GM21786 (cell line): Measurements from ENCODE around the gene CATSPERD.
"Not testable (repeated sequence)": the region's sequence is repeated elsewhere in the genome, so short reads cannot be mapped to it uniquely, and the experiment has no call there.

ENCODE experiments used
- ATAC-seq: cut with Tn5 transposase; IDR thresholded peaks from one replicate; pipeline ENCODE4 v1.9.1; 2021; ENCODE audit not compliant: unreplicated experiment

CATSPERD gene

DNA sequence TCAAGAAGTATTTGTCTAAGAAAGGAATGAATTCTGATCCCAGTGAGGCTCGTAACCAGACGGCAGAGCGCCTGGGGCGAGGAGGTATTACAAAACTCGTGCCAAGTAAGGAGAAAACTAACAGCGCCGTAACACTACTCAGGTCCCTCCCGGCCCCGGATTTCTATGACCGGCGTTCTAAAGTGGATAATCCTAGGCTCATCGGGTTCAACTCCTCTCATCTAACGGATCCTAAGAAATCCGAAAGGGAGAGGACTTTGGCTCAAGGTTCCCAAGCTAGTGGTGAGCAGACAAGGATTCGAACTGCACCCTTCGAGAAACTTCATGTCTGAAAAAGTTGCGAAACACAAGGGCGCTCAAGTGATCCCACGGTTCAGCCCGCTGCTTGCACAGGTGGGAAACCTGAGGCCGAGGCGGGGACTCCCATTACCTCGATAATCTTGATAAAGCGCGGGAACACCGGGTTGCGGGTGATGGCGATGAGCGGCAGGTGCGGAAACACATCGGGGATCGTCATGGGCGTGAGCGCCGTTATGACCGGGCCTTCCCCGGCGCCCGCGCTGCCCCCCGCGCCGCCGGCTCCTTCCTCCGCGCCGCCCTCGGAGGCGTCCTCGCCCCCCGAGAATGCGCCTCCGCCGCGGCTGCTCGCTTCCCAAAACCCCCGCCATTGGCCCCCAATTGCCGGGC lies 1.0 kb upstream of the CATSPERD start:
- ATAC-seq, result no peak

DNA sequence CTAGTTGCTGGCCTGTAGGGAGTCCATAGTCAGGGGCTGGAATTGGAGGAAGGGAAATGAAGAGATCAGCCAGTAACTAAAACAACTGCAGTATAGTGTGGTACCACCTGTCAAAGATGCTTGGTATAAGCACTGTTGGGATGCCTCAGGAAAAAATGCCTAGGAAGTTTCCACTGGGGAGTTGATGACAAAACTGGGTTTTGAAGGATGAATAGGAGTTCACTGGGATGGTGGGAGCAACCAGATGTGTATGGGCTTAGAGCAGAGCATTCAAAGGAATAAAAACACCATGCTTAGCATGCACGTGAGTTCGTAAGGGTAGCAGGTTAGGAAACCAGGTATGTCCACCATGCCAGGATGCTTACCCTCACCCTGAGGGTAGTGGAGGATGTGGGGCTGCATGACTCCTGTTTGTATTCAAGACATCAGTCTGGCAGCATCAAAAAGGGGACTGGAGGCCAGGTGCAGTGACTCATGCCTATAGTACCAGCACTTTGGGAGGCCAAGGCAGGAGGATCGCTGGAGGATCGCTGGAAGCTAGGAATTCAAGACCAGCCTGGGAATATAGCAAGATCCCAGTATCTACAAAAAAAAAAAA lies 7.1 kb downstream of the CATSPERD start:
- no peak for ATAC-seq

DNA sequence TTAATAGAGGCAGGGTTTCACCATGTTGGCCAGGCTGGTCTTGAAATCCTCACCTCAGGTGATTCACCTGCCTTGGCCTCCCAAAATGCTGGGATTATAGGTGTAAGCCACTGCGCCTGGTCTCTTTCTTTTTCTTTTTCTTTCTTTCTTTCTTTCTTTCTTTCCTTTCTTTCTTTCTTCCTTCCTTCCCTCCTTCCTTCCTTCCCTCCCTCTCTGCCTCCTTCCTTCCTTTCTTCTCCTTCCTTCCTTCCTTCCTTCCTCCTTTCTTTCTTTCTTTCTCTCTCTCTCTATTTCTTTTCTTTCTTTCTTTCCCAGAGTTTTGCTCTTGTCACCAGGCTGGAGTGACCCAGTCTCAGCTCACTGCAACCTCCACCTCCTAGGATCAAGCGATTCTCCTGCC lies 12.7 kb downstream of the CATSPERD start:
- not testable (repeated sequence) for ATAC-seq

DNA sequence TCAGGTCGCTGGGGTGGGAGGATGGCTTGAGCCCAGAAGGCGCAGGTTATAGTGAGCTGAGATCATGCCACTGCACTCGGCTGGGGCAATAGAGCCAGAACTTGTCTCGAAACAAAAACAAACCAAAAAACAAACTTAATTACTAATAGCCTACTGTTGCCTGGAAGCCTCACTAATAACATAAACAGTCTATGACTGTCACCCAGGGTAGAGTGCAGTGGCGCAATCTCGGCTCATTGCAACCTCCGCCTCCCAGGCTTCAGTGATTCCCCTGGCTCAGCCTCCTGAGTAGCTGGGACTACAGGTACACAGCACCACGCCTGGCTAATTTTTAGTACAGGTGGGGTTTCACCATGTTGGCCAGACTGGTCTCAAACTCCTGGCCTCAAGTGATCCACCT lies 18.0 kb downstream of the CATSPERD start:
- ATAC-seq, result no peak

DNA sequence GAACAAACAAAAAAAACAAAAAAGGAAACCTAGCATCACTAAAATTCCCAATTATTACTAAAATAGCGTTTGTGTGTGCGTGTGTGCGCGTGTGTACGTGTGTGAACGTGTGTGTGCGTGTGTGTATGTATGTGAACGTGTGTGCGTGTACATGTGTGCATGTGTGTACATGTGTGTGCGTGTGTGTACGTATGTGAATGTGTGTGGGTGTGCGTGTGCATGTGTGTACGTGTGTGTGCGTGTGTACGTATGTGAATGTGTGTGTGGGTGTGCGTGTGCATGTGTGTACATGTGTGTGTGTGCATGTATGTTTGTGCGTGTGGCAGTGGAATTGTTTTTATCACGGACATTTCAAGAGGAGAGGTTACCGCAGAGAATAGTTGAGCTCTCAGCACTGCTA lies 21.6 kb downstream of the CATSPERD start:
- no peak for ATAC-seq

DNA sequence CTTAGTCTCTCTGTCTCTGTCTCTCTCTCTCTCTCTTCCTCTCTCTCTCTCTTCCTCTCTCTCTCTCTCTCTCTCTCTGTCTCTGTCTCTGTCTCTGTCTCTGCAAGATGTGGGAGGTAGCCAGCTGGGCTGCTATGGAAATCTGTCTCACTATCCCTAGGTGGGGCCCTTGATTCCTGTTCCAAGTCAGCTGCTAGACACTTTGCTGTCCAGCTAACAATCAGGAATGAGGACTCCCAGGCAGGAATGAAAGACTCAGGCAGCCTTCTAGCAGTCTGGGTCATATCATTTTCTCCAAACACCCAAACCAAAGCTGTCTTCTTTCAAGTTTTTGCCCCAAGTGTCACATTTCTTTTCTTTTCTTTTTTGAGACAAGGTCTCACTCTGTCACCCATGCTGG lies 23.2 kb downstream of the CATSPERD start:
- no peak for ATAC-seq

DNA sequence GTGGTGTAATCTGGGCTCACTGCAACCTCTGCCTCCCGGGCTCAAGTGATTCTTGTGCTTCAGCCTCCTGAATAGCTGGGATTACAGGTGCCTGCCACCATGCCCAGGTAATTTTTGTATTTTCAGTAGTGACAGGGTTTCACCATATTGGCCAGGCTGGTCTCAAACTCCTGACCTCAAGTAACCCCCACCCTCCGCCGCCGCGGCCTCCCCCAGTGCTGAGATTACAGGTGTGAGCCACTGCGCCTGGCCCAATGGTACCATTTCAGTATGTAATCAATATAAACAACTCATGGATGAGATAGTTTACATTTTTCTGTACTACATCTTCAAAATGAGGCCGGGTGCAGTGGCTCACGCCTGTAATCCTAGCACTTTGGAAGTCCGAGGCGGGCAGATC lies 24.6 kb downstream of the CATSPERD start:
- ATAC-seq, result not testable (repeated sequence)

DNA sequence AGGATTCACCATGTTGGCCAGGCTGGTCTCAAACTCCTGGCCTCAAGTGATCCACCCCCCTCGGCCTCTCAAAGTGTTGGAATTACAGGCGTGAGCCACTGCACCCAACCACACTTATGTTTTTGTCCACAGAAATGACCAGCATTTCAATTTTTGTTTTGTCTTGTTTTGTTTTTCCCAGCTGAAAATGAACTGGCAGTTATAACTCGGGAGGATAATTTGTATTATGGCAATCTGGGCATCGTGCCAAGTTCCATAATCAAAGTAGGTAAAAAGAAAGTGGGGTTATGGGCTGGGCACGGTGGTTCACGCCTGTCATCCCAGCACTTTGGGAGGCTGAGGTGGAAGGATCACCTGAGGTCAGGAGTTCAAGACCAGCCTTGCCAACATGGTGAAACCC lies 28.5 kb downstream of the CATSPERD start:
- not testable (repeated sequence) for ATAC-seq

DNA sequence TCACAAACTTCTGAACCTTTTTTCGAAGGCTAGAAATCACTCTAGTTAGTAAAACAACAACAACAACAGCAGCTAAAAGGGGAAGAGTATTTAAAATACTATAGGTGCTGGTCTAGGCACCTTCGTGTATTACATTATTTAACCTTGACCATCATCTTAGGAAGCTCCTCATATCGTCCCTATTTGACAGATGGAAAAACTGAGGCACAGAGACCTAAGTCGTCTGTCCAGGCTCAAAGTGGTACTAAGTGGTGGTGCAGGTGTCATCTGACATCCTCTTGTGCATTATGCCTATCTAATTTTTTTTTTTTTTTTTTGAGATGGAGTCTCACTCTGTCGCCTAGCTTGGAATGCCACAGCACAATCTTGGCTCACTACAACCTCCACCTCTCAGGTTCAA lies 29.1 kb downstream of the CATSPERD start:
- ATAC-seq, result no peak

DNA sequence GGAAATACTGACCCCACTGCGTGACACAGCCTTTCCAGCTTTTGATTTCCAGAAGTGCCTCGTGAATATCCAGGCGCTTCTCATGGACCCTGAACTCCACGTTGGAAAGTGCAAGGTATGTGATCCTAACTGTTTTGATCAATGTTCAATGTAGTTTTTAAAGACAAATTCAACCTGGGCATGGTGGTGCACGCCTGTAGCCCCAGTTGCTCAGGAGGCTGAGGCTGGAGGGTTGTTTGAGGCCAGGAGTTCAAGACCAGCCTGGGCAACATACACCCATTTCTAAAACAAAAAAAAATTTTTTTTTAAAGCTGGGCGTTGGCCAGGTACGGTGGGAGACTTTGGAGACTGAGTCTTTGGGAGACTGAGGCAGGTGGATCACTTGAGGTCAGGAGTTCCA lies 31.3 kb downstream of the CATSPERD start:
- ATAC-seq, result no peak

DNA sequence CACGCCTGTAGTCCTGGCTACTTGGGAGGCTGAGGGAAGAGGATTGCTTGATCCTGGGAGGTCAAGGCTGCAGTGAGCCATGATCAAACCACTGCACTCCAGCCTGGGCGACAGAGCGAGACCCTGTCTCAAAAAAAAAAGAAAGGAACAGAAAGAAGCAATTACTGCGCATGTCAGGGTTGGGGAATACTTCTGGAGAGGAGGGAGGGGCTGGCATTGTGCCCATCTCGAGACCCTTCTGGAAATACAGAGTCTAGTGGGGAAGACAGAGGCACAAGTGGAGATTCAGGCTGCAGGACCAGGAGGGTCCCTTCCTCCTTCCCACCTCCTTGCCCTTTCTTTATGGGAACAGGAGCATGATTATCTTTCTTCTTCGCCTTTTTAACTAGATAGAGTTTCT lies 33.3 kb downstream of the CATSPERD start:
- no peak for ATAC-seq

DNA sequence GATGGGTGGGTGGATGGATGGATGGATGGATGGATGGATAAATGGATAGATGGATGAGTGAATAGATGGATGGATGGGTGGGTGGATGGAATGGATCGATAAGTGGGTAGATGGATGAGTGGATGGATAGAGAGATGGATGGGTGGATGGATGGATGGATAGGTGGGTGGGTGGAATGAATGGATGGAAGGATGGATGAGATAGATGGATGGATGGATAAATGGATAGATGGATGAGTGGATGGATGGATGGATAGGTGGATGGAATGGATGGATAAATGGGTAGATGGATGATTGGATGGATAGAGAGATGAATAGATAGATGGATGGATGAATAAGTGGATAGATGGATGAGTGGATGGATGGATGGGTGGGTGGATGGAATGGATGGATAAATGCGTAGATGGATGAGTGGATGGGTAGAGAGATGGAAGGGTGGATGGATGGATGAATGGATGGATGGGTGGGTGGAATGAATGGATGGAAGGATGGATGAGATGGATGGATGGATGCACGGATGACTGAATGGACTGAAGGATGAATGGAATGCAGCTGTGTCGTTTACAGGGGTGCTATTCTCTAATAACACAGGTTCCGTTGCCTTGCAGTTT lies 42.3 kb downstream of the CATSPERD start:
- no peak for ATAC-seq

DNA sequence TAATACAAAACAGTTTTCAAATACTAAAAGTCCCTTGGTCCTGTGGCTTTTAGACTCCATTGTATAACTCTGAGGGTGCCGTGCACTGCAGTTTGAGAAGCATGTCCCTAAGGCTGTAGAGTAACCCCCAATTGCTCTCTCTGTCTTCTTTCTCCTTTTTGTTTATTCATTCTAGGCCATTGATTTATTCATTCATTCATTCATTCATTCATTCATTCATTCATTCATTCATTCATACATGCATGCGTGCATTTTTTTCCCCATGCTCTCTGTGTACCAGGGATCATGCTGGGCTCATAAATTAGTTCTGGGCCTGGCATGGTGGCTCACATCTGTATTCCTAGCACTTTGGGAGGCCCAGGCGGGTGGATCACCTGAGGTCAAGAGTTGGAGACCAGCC lies 44.8 kb downstream of the CATSPERD start:
- no peak for ATAC-seq

DNA sequence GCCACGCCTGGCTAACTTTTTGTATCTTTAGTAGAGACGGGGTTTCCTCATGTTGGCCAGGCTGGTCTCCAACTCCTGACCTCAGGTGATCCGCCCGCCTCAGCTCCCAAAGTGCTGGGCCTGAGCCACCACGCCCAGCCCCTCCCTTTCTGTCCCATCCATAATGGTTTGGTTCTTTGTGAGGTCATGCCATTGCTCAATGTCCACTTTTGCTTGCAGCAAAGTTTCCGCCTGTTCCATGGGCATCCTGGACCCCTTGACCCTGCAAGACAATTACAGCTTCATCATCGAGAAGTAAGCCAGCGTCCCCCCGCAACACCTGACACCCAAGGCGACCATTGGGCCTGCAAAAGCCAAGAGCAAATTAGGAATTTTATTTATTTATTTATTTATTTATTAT lies 47.5 kb downstream of the CATSPERD start:
- no peak for ATAC-seq

DNA sequence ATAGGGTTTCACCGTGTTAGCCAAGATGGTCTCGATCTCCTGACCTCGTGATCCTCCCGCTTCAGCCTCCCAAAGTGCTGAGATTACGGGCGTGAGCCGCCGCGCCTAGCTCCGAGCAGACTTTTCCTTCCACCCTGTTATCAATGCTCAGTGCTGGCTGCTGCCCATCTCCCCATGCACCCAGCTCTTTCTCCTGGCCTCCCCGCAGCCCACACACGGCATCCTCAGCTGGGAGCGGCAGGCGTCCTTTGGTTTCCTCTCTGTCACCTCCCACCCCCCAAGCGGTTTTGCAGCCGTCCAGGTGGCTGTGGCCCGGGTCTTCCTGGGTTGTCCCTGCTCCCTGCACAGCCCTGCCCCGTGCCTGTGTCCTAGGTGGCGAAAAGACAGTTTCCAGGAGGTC lies 52.0 kb downstream of the CATSPERD start:
- no peak for ATAC-seq

DNA sequence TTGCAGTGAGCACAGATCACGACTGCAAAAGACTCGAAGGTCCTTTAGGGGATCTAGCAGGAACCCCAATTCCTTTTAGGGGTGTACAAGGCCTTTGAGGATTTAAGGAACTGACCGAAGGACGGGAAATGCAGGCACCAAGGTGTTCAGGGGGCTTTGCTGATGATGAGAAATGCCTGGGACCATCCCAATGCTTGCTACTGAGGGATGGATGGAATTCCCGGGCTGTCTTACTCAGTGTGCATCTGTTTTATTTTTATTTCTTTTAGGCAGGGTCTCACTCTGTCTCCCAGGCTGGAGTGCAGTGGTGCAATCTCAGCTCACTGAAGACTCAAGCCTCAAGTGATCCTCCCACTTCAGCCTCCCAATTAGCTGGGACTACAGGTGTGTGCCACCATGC lies 52.8 kb downstream of the CATSPERD start:
- no peak for ATAC-seq

DNA sequence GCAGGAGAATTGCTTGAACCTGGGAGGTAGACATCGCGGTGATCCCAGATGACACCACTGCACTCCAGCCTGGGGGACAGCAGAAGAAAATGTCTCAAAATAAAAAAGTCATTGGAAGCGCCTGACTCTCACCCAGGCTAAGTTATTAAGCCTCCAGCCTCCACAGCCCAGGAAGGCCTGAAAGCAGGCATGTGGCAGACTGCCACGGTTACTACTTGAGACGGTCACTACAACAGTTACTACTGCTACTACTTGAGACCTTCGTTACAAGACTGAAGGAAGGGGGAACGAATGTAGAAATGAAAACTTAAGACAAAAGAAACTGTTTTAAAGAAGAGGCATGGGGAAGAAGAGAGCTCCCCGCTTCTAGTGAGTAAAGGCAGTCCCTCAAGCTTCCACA lies 54.5 kb downstream of the CATSPERD start:
- no peak for ATAC-seq

DNA sequence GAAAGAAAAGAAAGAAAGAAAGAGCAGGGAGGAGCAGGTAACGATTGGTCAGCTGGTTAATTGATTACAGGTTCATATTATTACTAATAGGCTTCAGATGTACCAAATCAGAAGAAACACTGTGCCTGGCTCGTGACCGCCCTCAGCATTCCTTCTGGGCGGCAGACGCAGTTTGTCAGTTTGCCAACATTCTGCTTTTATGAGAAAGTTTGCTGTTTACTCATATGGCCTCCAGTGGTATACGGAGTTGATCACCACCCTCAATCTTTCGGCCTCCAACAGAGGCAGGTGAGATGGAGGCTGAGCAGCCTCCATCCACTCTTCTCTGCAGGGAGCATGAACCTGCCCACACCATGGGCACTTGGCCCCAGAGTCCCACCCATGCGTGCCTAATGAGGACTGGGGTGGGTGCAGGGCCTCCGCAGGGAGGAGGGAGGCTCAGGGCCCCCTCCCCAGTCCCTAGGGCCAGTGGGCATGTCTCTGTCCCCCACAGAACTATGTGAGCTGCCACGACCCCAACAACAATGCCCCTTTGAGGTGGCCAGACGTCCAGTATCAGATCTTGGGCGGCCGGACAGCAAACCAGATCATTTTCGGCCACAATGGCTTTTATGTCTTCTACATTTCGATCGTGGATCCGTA lies 55.4 kb downstream of the CATSPERD start:
- ATAC-seq, result no peak

DNA sequence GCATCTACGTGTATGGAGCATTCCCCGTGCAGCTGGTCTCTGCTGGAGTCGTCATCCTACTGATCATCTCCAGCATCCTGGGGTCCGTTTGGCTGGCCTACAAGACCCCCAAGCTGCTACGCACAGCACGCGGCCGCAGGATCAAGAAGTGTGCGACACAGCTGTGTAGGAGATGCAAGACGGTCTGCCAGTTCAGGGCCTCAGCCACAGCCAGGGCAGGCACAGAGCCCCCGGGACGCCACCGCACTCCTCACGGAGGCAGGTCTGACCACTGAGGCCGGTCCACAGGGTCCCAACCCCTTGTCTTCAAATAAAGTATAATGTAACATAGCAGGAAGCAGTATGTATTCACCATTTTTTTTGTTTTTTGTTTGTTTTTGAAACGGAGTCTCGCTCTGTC lies 58.0 kb downstream of the CATSPERD start:
- no peak for ATAC-seq

DNA sequence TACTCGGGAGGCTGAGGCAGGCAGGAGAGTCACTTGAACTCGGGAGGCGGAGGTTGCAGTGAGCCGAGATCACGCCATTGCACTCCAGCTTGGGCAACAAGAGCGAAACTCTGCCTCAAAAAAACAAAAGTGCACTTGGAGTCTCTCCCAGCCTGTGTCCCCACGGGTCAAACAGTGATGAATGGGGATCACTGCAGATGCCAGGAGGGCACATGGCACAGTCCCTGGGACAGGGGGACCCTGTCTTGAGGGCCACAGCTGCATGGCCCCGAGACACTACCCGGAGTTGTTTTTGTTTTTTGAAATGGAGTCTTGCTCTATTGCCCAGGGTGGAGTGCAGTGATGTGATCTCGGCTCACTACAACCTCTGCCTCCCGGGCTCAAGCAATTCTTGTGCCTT lies 60.5 kb downstream of the CATSPERD start:
- ATAC-seq, result not testable (repeated sequence)

DNA sequence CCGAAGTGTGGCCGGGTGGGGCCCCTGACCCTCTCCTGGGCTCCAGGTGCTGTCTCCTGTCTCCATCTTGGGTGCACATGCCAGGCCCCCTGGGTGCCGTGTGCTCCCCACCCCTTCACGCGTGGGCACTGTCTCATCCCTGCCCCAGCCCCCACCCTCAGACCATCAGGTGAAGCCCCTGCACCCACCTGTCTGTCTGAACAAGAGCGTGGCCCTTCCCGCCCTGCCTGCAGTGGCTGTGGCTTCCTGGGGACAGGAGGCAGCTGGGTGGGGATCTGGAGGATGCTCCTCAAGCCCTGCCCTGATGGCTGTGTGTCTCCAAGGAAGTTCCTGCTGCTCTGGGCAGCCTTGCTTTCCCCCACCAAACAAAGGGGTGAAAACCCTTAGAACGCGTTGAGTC lies 61.9 kb downstream of the CATSPERD start:
- no peak for ATAC-seq
